Colonic mucosa (tissue), 4 donors: ENCODE results near the gene PLA2G4F. TPM values are rescaled to one million over a fixed set of nuclear protein-coding genes. Genes with fewer than 3 reads are reported as not detected.

Experiments used
- DNase-seq: peaks from one replicate; pipeline ENCODE4 v3.0.0-alpha.2; 2020
- H3K27ac ChIP-seq: fragments of 200-600 bp; one replicate; pipeline ENCODE4 v1.8.0; 2021
- H3K27me3 ChIP-seq: fragments of 200-600 bp; one replicate; pipeline ENCODE4 v1.8.0; 2021
- H3K36me3 ChIP-seq: fragments of 200-600 bp; one replicate; pipeline ENCODE4 v1.8.0; 2021
- H3K4me1 ChIP-seq: fragments of 200-600 bp; one replicate; pipeline ENCODE4 v1.8.0; 2021; ENCODE audit warnings: mild to moderate bottlenecking
- H3K4me3 ChIP-seq: fragments of 200-600 bp; one replicate; pipeline ENCODE4 v1.8.0; 2021
- H3K9ac ChIP-seq, 2 donors: one replicate each; pipeline ENCODE4 v1.7.0; 2013; ENCODE audit warnings: control low read depth in 2 of 2, low read depth in 2 of 2, low read length in 2 of 2
- H3K9me3 ChIP-seq: fragments of 200-600 bp; one replicate; pipeline ENCODE4 v1.8.0; 2021
- CTCF ChIP-seq: fragments of 200-600 bp; IDR thresholded peaks from one replicate; pipeline ENCODE4 v1.8.0; 2022; ENCODE audit warnings: antibody characterized with exemption, mild to moderate bottlenecking
- intact Hi-C: fragments of 100-400 bp; cut with DNase I; formaldehyde crosslinking; loops from one replicate; pipeline ENCODE4 v1.14.1; 2022
- total RNA-seq, 2 donors: library from RNA; stranded (reverse); fragmentation: NEBNext Ultra II Directional in 1 of 2; extraction: Animal tissue kit (Norgen Biotek cat#: 25700) in 1 of 2; gene quantifications; one replicate each; pipeline ENCODE4 v1.2.1, GENCODE V29; 2021
- donor health status: healthy.
- donor health status: DM: no; HTN: no; CAD: no.
- donor health status: DM: no; HTN: no; CAD: no.

PLA2G4F gene
- total RNA-seq, 2 donors from 2014 or later: 27.7 to 30.2 TPM

GRCh38 chr15:42134617-42135245 is 21.7 kb downstream of the PLA2G4F start:
- Histone ChIP-seq H3K9ac (no peak overlapping the region), H3K4me1 (no peaks in the 10 kb centered on the region), H3K27me3 (no peaks in the 10 kb centered on the region), H3K27ac (no peak overlapping the region), H3K36me3 (no peaks in the 10 kb centered on the region), H3K4me3 (no peak overlapping the region), H3K9me3 (no peaks in the 10 kb centered on the region)
- no peak for TF ChIP-seq CTCF
- intact Hi-C loops: loop anchor here (5.0 to 10.0 kb wide), 3 partner anchors 47 to 150 kb away; no protein-coding TSS in a partner anchor
- DNase-seq: peak; percentile 17

GRCh38 chr15:42133886-42134502 is 22.4 kb downstream of the PLA2G4F start:
- H3K27ac ChIP-seq: no peak overlapping the region
- no peaks in the 10 kb centered on the region for H3K4me1 ChIP-seq
- no peaks in the 10 kb centered on the region for H3K27me3 ChIP-seq
- no peak overlapping the region for H3K9ac ChIP-seq
- H3K4me3 ChIP-seq: no peak overlapping the region
- peak; percentile 72 for TF ChIP-seq CTCF
- intact Hi-C loops: loop anchor here (5.0 to 10.0 kb wide), 3 partner anchors 47 to 149 kb away; no protein-coding TSS in a partner anchor
- H3K36me3 ChIP-seq: no peaks in the 10 kb centered on the region
- no peaks in the 10 kb centered on the region for H3K9me3 ChIP-seq
- DNase-seq: peak; percentile 78

GRCh38 chr15:42133356-42133755 is 23.1 kb downstream of the PLA2G4F start:
- H3K36me3 ChIP-seq: no peaks in the 10 kb centered on the region
- H3K9ac ChIP-seq: no peak overlapping the region
- no peaks in the 10 kb centered on the region for H3K9me3 ChIP-seq
- DNase-seq: peak; percentile 13
- H3K27ac ChIP-seq: no peak overlapping the region
- TF ChIP-seq CTCF: no peak
- no peak overlapping the region for H3K4me3 ChIP-seq
- intact Hi-C loops: loop anchor here (5.0 to 10.0 kb wide), 3 partner anchors 46 to 149 kb away; no protein-coding TSS in a partner anchor
- no peaks in the 10 kb centered on the region for H3K27me3 ChIP-seq
- H3K4me1 ChIP-seq: no peaks in the 10 kb centered on the region

GRCh38 chr15:42131826-42132806 is 24.3 kb downstream of the PLA2G4F start:
- Histone ChIP-seq H3K9me3 (no peaks in the 10 kb centered on the region), H3K27me3 (no peaks in the 10 kb centered on the region), H3K4me3 (no peak overlapping the region), H3K36me3 (no peaks in the 10 kb centered on the region), H3K9ac (no peak overlapping the region), H3K27ac (no peak overlapping the region), H3K4me1 (no peaks in the 10 kb centered on the region)
- peak; percentile 18 for DNase-seq
- no peak for TF ChIP-seq CTCF
- intact Hi-C loops: loop anchor here (5.0 to 10.0 kb wide), 3 partner anchors 45 to 147 kb away; no protein-coding TSS in a partner anchor

- TF ChIP-seq CTCF: no peak
- intact Hi-C loops: loop anchor here (5.0 to 10.0 kb wide), 3 partner anchors 44 to 146 kb away; no protein-coding TSS in a partner anchor
- Histone ChIP-seq H3K9ac (no peak overlapping the region), H3K36me3 (no peaks in the 10 kb centered on the region), H3K27ac (no peak overlapping the region), H3K27me3 (no peaks in the 10 kb centered on the region), H3K4me3 (no peak overlapping the region), H3K4me1 (no peaks in the 10 kb centered on the region), H3K9me3 (no peaks in the 10 kb centered on the region)
- no peak for DNase-seq
These were observed 25.4 kb downstream of the PLA2G4F start for GRCh38 chr15:42131006-42131405.
